DND-41 (cell line): ENCODE data around the gene PIAS1.

Source experiments
- ATAC-seq: fragments of 200-7000 bp; cut with Tn5 transposase; 3 replicates; pipeline ENCODE4 v1.9.1; 2021; ENCODE audit warnings: low read depth; ENCODE audit not compliant: insufficient read depth
- DNase-seq: peaks from one replicate; pipeline ENCODE4 v3.0.0-alpha.2; 2020
- H2AFZ ChIP-seq: 2 replicates; pipeline ENCODE4 v1.6.0; 2012; ENCODE audit warnings: low read depth, low read length
- H3K27ac ChIP-seq: 2 replicates; pipeline ENCODE4 v1.5.1; 2012; ENCODE audit warnings: low read length, inconsistent platforms
- H3K27me3 ChIP-seq: fragments of 200-600 bp; sonication (generic); 2 replicates; pipeline ENCODE4 v1.6.0; 2012; ENCODE audit warnings: low read length, mild to moderate bottlenecking, inconsistent platforms; ENCODE audit not compliant: insufficient read depth, poor library complexity
- H3K36me3 ChIP-seq: 2 replicates; pipeline ENCODE4 v1.5.1; 2012; ENCODE audit warnings: low read length, inconsistent platforms; ENCODE audit not compliant: insufficient read depth
- H3K4me1 ChIP-seq: 2 replicates; pipeline ENCODE4 v1.5.1; 2012; ENCODE audit warnings: mild to moderate bottlenecking, low read length; ENCODE audit not compliant: insufficient read depth
- H3K4me2 ChIP-seq: 2 replicates; pipeline ENCODE4 v1.6.0; 2012; ENCODE audit warnings: mild to moderate bottlenecking, moderate library complexity, low read length, inconsistent platforms; ENCODE audit not compliant: insufficient read depth
- H3K4me3 ChIP-seq, 2 experiments: fragments of 200-600 bp in 1 of 2; shearing (Covaris generic) in 1 of 2; 2 replicates each; pipeline ENCODE4 v1.5.1; 2012 to 2016; ENCODE audit warnings: inconsistent platforms in 2 of 2, low read length in 2 of 2, mild to moderate bottlenecking in 2 of 2, low read depth in 1 of 2, moderate library complexity in 1 of 2
- H3K79me2 ChIP-seq: 2 replicates; pipeline ENCODE4 v1.6.0; 2012; ENCODE audit warnings: low read length, inconsistent platforms; ENCODE audit not compliant: insufficient read depth
- H3K9ac ChIP-seq: 2 replicates; pipeline ENCODE4 v1.6.0; 2012; ENCODE audit warnings: low read depth, mild to moderate bottlenecking, inconsistent platforms, low read length, moderate library complexity
- H3K9me3 ChIP-seq: 2 replicates; pipeline ENCODE4 v1.5.1; 2012; ENCODE audit warnings: low read length, moderate library complexity, mild to moderate bottlenecking, inconsistent platforms; ENCODE audit not compliant: insufficient read depth, severe bottlenecking
- H4K20me1 ChIP-seq: 2 replicates; pipeline ENCODE4 v1.6.0; 2012; ENCODE audit warnings: low read length; ENCODE audit not compliant: insufficient read depth
- CTCF ChIP-seq: IDR thresholded peaks from 2 replicates; pipeline ENCODE4 v1.5.1; 2012; ENCODE audit warnings: borderline replicate concordance, low read length, moderate library complexity, mild to moderate bottlenecking; ENCODE audit not compliant: poor library complexity, severe bottlenecking; ENCODE audit errors: extremely low read depth
- EZH2 ChIP-seq: IDR thresholded peaks from 3 replicates; pipeline ENCODE4 v1.6.1; 2012; ENCODE audit warnings: borderline replicate concordance, low read depth, mild to moderate bottlenecking, moderate library complexity, low read length, inconsistent platforms; ENCODE audit not compliant: severe bottlenecking

The PIAS1 gene

GRCh38 chr15:68034719-68035293 is 19.3 kb upstream of the PIAS1 start:
- Histone ChIP-seq H3K79me2 (no peaks in the 10 kb centered on the region), H3K4me1 (no peaks in the 10 kb centered on the region), H3K4me2 (no peak overlapping the region), H3K27me3 (no peaks in the 10 kb centered on the region), H3K4me3 (no peak overlapping the region), H3K9me3 (no peaks in the 10 kb centered on the region), H3K27ac (no peak overlapping the region), H4K20me1 (no peaks in the 10 kb centered on the region), H3K36me3 (no peaks in the 10 kb centered on the region), H2AFZ (no peak overlapping the region), H3K9ac (no peak overlapping the region)
- no peak for DNase-seq
- TF ChIP-seq CTCF (no peak), EZH2 (no peak)
- no peak for ATAC-seq

GRCh38 chr15:68038246-68038645 is 15.9 kb upstream of the PIAS1 start:
- ATAC-seq: no peak
- Histone ChIP-seq H3K36me3 (no peaks in the 10 kb centered on the region), H3K27ac (no peak overlapping the region), H3K79me2 (no peaks in the 10 kb centered on the region), H3K9me3 (no peaks in the 10 kb centered on the region), H3K4me1 (no peaks in the 10 kb centered on the region), H3K4me3 (no peak overlapping the region), H3K27me3 (no peaks in the 10 kb centered on the region), H3K4me2 (no peak overlapping the region), H2AFZ (no peak overlapping the region), H4K20me1 (no peaks in the 10 kb centered on the region), H3K9ac (no peak overlapping the region)
- TF ChIP-seq CTCF (no peak), EZH2 (no peak)
- DNase-seq: no peak

- H2AFZ ChIP-seq: no peak overlapping the region
- H3K4me3 ChIP-seq: no peak overlapping the region
- TF ChIP-seq EZH2 (no peak), CTCF (no peak)
- no peaks in the 10 kb centered on the region for H3K79me2 ChIP-seq
- no peak overlapping the region for H3K9ac ChIP-seq
- no peak for DNase-seq
- no peak overlapping the region for H3K27ac ChIP-seq
- H3K4me2 ChIP-seq: no peak overlapping the region
- no peaks in the 10 kb centered on the region for H3K4me1 ChIP-seq
- peaks cover under 1% of the 10 kb centered on the region for H3K9me3 ChIP-seq
- no peak for ATAC-seq
- no peaks in the 10 kb centered on the region for H3K27me3 ChIP-seq
- no peaks in the 10 kb centered on the region for H4K20me1 ChIP-seq
- H3K36me3 ChIP-seq: no peaks in the 10 kb centered on the region
Measured at GRCh38 chr15:68040144-68040543, 14.0 kb upstream of the PIAS1 start.
